HG03571 (cell line): ENCODE measurements around the gene HS3ST1.
A peak's percentile ranks its signal among the peaks of the same experiment; 100 is the strongest.

ENCODE experiments used
- ATAC-seq: cut with Tn5 transposase; IDR thresholded peaks from one replicate; pipeline ENCODE4 v1.9.1; 2021; ENCODE audit not compliant: unreplicated experiment

HS3ST1 gene

GRCh38 chr4:11435557-11435956 is 6.9 kb upstream of the HS3ST1 start:
- no peak for ATAC-seq

DNA sequence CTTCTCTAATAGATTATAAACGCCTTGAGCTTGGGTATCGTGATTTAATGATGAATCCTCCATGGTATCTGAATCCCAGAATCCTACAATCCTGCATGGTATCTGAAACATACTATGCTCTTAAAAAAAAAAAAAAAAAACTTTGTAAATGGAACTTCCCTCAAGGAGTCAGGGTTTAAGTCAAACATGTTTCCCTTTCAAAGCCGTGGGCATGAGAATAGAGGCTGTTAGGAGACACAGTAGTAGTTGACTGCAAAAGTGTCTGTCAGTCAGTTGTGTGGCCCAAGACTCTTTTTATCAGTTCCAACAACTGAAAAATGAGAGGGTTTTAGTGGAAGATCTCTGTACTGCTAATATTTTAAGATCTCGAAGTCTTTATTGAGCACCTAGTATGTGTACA is 2.4 kb upstream of the HS3ST1 start:
- ATAC-seq, result no peak

DNA sequence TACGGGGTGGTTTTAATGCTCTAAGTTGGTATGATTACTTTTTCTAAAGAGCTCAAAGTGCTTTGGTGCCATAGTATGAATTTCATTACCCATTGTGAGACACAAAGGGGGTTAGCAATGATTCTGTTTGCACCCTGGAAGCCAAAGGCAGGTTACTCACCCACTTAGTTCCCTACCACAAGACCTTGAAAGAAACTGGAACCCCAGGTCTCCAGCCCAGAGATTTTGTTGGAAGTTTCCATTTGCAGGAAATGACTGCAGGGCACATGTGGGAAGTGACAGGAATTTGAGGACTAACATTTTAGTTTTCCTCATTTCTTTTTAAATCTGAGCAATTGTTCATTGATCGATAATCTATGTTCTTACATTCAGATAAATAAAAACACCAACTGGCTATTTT is 1.8 kb upstream of the HS3ST1 start:
- no peak for ATAC-seq

DNA sequence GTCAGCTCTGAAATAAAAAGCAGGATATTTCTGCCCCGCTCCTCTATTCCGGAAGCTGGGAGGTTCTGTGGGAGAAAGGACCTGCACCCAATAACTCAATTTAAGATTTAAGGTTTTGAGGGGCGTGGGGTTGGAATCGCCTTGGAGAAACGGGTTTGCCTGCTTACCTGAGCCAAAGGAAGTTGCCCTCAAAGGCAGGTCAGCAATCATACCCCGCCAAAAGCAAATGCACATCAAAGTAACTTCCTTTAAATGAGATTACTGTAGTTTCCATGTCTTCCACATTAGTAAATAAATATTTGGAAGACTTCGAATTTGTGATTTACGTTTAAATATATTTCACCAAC is 978 bp upstream of the HS3ST1 start:
- no peak for ATAC-seq

GRCh38 chr4:11428899-11429698 is 405 bp upstream of the HS3ST1 start:
- ATAC-seq, result peak; percentile 64

DNA sequence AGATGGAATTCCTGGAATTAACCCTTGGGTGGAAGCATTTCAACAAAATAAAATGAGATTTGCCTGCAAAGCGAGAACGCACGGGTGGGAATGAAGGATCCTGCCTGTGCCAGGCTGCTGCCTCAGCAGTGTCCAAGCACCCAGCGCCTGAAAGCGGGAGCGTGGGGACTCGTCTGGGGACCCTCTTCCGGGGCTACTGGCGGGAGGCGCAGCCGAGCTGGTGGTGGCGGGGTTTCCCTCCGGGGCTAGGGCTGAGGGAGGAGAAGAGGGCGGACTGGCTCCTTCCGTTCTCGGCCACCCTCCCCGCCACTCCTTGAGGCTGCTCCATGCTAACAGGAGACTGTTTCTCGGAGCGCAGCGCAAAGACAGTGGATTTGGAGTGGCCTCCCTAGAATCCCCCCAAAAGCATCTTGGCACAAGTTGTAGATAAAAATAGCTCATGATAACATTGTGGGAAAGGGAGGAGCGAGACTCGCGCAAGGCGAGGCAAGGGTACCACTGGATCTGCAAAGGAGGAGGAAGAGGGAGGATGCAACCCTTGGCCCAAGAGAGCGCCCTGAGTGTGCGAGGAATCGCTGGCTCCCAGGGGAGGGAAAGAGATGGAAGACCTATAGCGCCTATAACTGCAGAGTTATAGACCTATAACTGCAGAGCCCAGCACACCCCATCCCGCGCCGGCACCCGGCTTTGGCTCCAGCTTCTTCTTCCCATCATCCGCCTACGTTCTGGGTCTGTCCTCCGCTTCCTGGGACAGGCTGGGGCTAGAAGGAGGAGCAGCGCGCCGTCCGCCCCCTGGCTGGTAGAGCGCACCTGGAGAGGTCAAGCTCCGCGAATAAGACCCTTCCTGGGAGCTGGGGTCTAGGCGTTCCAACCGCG is 1.3 kb downstream of the HS3ST1 start:
- no peak for ATAC-seq

DNA sequence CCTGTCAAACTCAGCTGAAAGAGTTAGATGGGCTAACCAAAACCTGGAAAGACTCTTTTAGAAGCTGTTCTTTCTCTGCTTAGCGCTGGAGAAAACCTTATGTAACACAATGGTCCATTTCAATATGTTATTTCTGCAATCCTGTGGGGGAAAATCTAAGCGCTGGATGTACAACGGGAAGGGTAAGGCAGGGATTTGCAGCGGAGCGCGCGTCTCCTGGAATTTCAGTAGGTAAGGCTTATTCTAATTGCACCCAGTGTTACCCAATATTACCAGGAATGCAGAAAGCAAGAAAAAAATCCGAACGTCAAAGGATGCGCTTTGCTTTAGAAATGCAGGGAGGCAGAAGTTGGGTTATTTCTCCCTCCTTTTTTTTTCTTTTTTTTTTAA is 2.0 kb downstream of the HS3ST1 start:
- no peak for ATAC-seq

- ATAC-seq, result no peak
Measured at GRCh38 chr4:11426003-11426402, 2.7 kb downstream of the HS3ST1 start.

DNA sequence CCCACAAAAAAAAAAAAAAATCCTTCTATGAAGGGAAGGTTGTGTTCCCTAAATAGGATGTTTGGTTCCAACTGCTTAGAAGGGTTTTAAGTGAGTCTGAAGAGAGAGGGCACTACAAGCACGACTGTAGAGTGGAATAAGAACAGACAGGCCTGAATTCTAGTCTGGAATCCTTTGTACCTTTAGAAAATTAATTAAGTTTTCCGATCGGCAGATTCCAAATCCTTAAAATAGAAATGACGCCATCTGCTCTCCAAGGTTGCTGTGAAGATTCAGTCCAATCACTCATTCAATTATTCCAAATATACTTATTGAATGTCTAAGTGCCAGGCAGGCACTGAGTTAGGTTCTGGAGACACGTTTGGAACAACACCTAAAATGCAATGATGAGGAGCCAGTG is 3.8 kb downstream of the HS3ST1 start:
- no peak for ATAC-seq

- ATAC-seq, result no peak
Measured at GRCh38 chr4:11424000-11424399, 4.7 kb downstream of the HS3ST1 start.

GRCh38 chr4:11423465-11423864 is 5.2 kb downstream of the HS3ST1 start:
- no peak for ATAC-seq

- ATAC-seq, result no peak
Measured at GRCh38 chr4:11421116-11421515, 7.6 kb downstream of the HS3ST1 start.

DNA sequence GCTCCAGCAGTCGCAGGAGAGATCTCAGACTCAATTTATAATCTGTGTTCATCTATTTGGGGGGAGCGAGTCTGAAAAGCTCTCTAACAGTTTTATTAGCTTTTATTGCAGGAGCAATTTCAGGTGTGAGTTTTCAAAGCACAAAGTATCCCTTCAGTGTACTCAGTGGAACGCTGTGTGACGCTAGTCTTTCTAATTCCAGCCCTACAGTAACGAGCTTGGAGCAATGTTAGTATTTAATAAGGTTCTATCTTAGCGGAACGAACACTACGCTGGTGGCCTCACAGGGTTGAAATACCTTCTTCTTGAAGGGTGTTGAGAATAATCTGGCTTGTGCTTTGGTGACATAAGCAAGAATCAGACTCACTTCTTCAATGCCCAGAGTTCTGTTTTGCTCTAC is 8.4 kb downstream of the HS3ST1 start:
- no peak for ATAC-seq

- no peak for ATAC-seq
Measured at GRCh38 chr4:11418610-11419009, 10.1 kb downstream of the HS3ST1 start.

GRCh38 chr4:11416767-11417113 is 12.0 kb downstream of the HS3ST1 start:
- no peak for ATAC-seq

- ATAC-seq, result peak; percentile 29
Measured at GRCh38 chr4:11416071-11416766, 12.5 kb downstream of the HS3ST1 start.

DNA sequence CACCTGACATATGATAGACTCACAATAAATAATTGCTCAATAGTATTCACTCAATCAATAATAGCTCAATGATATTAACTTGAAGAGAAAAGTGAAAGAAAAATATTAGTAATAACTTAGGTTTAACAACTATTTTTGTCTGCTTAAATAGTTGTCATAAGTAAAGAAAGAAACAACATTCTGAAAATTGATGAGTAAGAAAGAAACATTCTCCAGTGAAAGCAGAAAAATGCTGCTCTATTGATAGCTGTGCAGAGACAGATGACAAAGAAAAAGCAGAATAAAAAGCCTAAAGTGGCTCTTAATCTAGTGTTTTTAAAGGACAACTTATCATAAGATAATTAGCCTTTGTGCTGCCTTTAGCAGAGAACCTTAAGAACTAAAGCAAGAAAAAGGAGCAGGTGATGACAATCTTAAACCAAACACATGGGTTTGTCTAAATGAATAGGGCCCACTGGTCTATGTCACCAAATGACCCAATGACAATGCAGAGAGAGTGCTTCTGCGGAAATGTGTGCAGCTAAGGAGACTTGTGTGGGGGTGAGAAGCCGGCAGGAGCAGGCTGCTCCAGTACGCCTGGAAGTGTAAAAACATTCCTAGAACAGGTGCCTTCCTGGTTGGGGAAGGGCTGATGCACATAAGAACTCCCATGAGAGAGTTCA is 13.2 kb downstream of the HS3ST1 start:
- peak; percentile 53 for ATAC-seq

GRCh38 chr4:11412211-11412610 is 16.5 kb downstream of the HS3ST1 start:
- ATAC-seq, result no peak

DNA sequence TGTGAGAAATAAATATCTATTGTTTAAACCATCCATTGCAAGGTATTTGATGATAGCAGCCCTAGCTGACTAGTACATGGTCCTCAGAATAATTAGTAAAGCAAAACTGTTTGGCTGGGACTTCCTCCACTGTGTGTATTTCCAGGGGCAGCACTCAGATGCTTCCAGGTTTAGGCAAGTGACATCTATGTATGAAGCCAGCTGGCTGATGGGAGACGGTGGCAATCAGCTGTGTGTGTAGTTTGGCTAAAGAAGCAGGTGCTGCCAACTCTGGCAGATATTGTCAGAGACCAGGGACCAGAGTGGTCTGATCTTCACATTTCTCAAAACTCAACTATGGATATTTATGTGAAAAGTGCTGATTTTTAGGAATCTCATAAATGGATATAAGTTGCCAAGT is 19.1 kb downstream of the HS3ST1 start:
- no peak for ATAC-seq

GRCh38 chr4:11408233-11408967 is 20.3 kb downstream of the HS3ST1 start:
- ATAC-seq, result no peak

DNA sequence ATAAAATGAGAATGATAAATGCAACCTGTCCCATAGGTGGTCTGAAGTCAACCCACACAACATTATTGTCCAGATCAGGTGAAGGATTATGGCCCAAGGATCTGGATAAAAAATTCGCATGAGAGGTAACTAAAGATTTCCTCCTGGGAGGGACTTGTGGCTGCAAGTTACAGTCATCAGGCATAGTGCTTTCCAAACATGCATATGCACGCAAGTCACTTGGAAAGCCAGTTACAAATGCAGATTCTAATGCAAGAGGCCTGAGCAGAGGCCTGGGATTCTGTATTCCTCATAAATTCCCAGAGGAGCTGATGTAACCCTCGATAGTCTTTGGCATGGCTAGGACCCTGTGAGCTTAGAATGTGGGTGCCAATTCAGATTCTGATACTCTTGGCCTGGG is 21.1 kb downstream of the HS3ST1 start:
- ATAC-seq, result no peak
